Measurements from ENCODE around the gene INTS11. TPM values are rescaled to one million over a fixed set of nuclear protein-coding genes. Genes with fewer than 3 reads are reported as not detected.

INTS11 gene
- total RNA-seq, 1 donor from 2014 or later: 84.8 TPM

Small RNAs within 50 kb of the gene (microRNA-seq; reads per million reads assigned to microRNA genes)
- gene MIR6726 (11.5 reads per million, percentile 38 among the genes with 10 or more reads in this experiment), gene MIR6727 (3.6 reads per million, percentile 11 among the genes with 10 or more reads in this experiment), gene MIR6808 (not detected)

Other genes with a start within 250 kb of the INTS11 start
- gene C1orf159, start 208.6 kb downstream of the INTS11 start, total RNA-seq: 10.6 and 13.9 TPM in 2 replicates
- gene TTLL10, start 150.8 kb downstream of the INTS11 start, total RNA-seq: not detected in 2 replicates
- 0.65 and 0.66 TPM in 2 replicates for gene TNFRSF18, start 118.1 kb downstream of the INTS11 start, total RNA-seq
- gene TNFRSF4, start 110.5 kb downstream of the INTS11 start, total RNA-seq: 0.34 and 0.41 TPM in 2 replicates
- gene SDF4, start 92.7 kb downstream of the INTS11 start, total RNA-seq: 175 and 180 TPM in 2 replicates
- 22.4 and 27.5 TPM in 2 replicates for gene B3GALT6, start 92.4 kb downstream of the INTS11 start, total RNA-seq
- 3.9 and 4.7 TPM in 2 replicates for gene C1QTNF12, start 77.9 kb downstream of the INTS11 start, total RNA-seq
- gene UBE2J2, start 50.8 kb downstream of the INTS11 start, total RNA-seq: 58.7 and 67.4 TPM in 2 replicates
- 4.4 and 5.0 TPM in 2 replicates for gene SCNN1D, start 44.2 kb downstream of the INTS11 start, total RNA-seq
- gene ACAP3, start 16.7 kb downstream of the INTS11 start, total RNA-seq: 60.2 and 64.0 TPM in 2 replicates
- 28.0 and 29.4 TPM in 2 replicates for gene PUSL1, start 16.1 kb downstream of the INTS11 start, total RNA-seq
- 25.6 and 28.5 TPM in 2 replicates for gene CPTP, start 142 bp upstream of the INTS11 start, total RNA-seq
- gene TAS1R3, start 6.6 kb upstream of the INTS11 start, total RNA-seq: 0.41 and 0.50 TPM in 2 replicates
- 54.0 and 55.0 TPM in 2 replicates for gene DVL1, start 24.8 kb upstream of the INTS11 start, total RNA-seq
- 112 and 139 TPM in 2 replicates for gene MXRA8, start 33.9 kb upstream of the INTS11 start, total RNA-seq
- 135 and 139 TPM in 2 replicates for gene AURKAIP1, start 50.5 kb upstream of the INTS11 start, total RNA-seq
- 194 and 197 TPM in 2 replicates for gene CCNL2, start 74.7 kb upstream of the INTS11 start, total RNA-seq
- gene MRPL20, start 82.6 kb upstream of the INTS11 start, total RNA-seq: 87.3 and 88.5 TPM in 2 replicates
- 0.64 TPM in 1 of 2 replicates, not detected in the other for gene ANKRD65, start 96.6 kb upstream of the INTS11 start, total RNA-seq
- 60.4 and 81.2 TPM in 2 replicates for gene VWA1, start 111.0 kb upstream of the INTS11 start, total RNA-seq
- gene ATAD3C, start 125.0 kb upstream of the INTS11 start, total RNA-seq: 1.8 and 2.5 TPM in 2 replicates
- 55.3 and 63.0 TPM in 2 replicates for gene ATAD3B, start 147.1 kb upstream of the INTS11 start, total RNA-seq
- 51.1 and 54.9 TPM in 2 replicates for gene ATAD3A, start 187.5 kb upstream of the INTS11 start, total RNA-seq
- 7.0 and 9.0 TPM in 2 replicates for gene TMEM240, start 216.0 kb upstream of the INTS11 start, total RNA-seq

Measured in astrocyte (in vitro differentiated cells and primary cell).